GM23338 (cell line): ENCODE data around the gene MRPS6. TPM values are rescaled to one million over a fixed set of nuclear protein-coding genes. Genes with fewer than 3 reads are reported as not detected.

Source experiments
- ATAC-seq: fragments of 200-7000 bp; cut with Tn5 transposase; 3 replicates; pipeline ENCODE4 v1.9.1; 2020
- DNase-seq: peaks from one replicate; pipeline ENCODE4 v3.0.0-alpha.2; 2015; ENCODE audit warnings: low spot score
- H2AFZ ChIP-seq: fragments of 200-600 bp; sonication (generic); 2 replicates; pipeline ENCODE4 v1.8.0; 2016; ENCODE audit warnings: antibody characterized with exemption, mild to moderate bottlenecking, moderate library complexity
- H3F3A ChIP-seq: fragments of 200-600 bp; sonication (generic); replicated peaks from 2 replicates; pipeline ENCODE4 v1.8.0; 2017; ENCODE audit warnings: antibody characterized with exemption, mixed run types, low read depth
- H3K27ac ChIP-seq: fragments of 200-600 bp; sonication (generic); 2 replicates; pipeline ENCODE4 v1.6.1; 2016; ENCODE audit warnings: low read depth
- H3K27me3 ChIP-seq: fragments of 200-600 bp; sonication (generic); 2 replicates; pipeline ENCODE4 v1.8.0; 2016; ENCODE audit warnings: mild to moderate bottlenecking, mixed run types, moderate library complexity; ENCODE audit not compliant: insufficient read depth
- H3K36me3 ChIP-seq: fragments of 200-600 bp; sonication (generic); 2 replicates; pipeline ENCODE4 v1.8.0; 2016; ENCODE audit warnings: mild to moderate bottlenecking; ENCODE audit not compliant: insufficient read depth
- H3K4me1 ChIP-seq: fragments of 200-600 bp; sonication (generic); 2 replicates; pipeline ENCODE4 v1.8.0; 2016; ENCODE audit warnings: mild to moderate bottlenecking, moderate library complexity; ENCODE audit not compliant: insufficient read depth
- H3K4me2 ChIP-seq: fragments of 200-600 bp; sonication (generic); 2 replicates; pipeline ENCODE4 v1.7.1; 2017; ENCODE audit warnings: mixed run types
- H3K4me3 ChIP-seq: fragments of 200-600 bp; sonication (generic); 2 replicates; pipeline ENCODE4 v1.6.1; 2016; ENCODE audit warnings: mixed run types
- H3K79me2 ChIP-seq: fragments of 200-600 bp; sonication (generic); replicated peaks from 2 replicates; pipeline ENCODE4 v1.8.0; 2017; ENCODE audit warnings: mild to moderate bottlenecking; ENCODE audit not compliant: insufficient read depth
- H3K9me2 ChIP-seq: fragments of 200-600 bp; sonication (generic); 2 replicates; pipeline ENCODE4 v1.8.0; 2017; ENCODE audit not compliant: insufficient read depth
- H4K20me1 ChIP-seq: fragments of 200-600 bp; sonication (generic); replicated peaks from 2 replicates; pipeline ENCODE4 v1.8.0; 2017; ENCODE audit warnings: mild to moderate bottlenecking; ENCODE audit not compliant: insufficient read depth
- H3K27ac Mint-ChIP-seq: 2 replicates; pipeline ENCODE4 v1.8.0; 2020; ENCODE audit warnings: inconsistent platforms, mild to moderate bottlenecking, moderate library complexity, mixed read lengths
- H3K27me3 Mint-ChIP-seq: 3 replicates; pipeline ENCODE4 v1.8.0; 2022; ENCODE audit warnings: low read depth, mild to moderate bottlenecking, moderate library complexity, mixed read lengths, inconsistent platforms; ENCODE audit not compliant: insufficient read depth, poor library complexity
- H3K36me3 Mint-ChIP-seq: 3 replicates; pipeline ENCODE4 v1.8.0; 2021; ENCODE audit warnings: low read depth, mild to moderate bottlenecking, inconsistent platforms, moderate library complexity, mixed read lengths
- H3K4me1 Mint-ChIP-seq: 3 replicates; pipeline ENCODE4 v1.8.0; 2020; ENCODE audit warnings: mild to moderate bottlenecking, inconsistent platforms, mixed read lengths
- H3K4me3 Mint-ChIP-seq: 3 replicates; pipeline ENCODE4 v1.8.0; 2021; ENCODE audit warnings: moderate library complexity, mild to moderate bottlenecking, inconsistent platforms, mixed read lengths
- H3K9me3 Mint-ChIP-seq: 3 replicates; pipeline ENCODE4 v1.8.0; 2020; ENCODE audit warnings: moderate library complexity, mild to moderate bottlenecking, inconsistent platforms, mixed read lengths
- CREB1 ChIP-seq: fragments of 250-450 bp; sonication (Bioruptor Pico); IDR thresholded peaks from 2 replicates; pipeline ENCODE4 v1.5.0; 2020; ENCODE audit warnings: low read depth, mild to moderate bottlenecking, moderate library complexity
- ETS1 ChIP-seq: IDR thresholded peaks from 2 replicates; pipeline ENCODE4 v1.6.1; 2016; ENCODE audit warnings: antibody characterized with exemption
- EZH2 ChIP-seq: fragments of 200-600 bp; sonication (generic); IDR thresholded peaks from one replicate; pipeline ENCODE4 v1.8.0; 2017; ENCODE audit warnings: antibody characterized with exemption, mild to moderate bottlenecking, low read depth; ENCODE audit not compliant: unreplicated experiment
- EZH2phosphoT487 ChIP-seq: fragments of 200-600 bp; sonication (generic); IDR thresholded peaks from one replicate; pipeline ENCODE4 v1.8.1; 2018; ENCODE audit warnings: antibody characterized with exemption; ENCODE audit not compliant: unreplicated experiment
- JUNB ChIP-seq: IDR thresholded peaks from one replicate; pipeline ENCODE4 v1.6.1; 2016; ENCODE audit warnings: antibody characterized with exemption; ENCODE audit not compliant: unreplicated experiment
- POLR2AphosphoS5 ChIP-seq: IDR thresholded peaks from 2 replicates; pipeline ENCODE4 v1.6.1; 2016; ENCODE audit warnings: antibody characterized with exemption, low read depth
- REST ChIP-seq: IDR thresholded peaks from one replicate; pipeline ENCODE4 v1.6.1; 2018; ENCODE audit warnings: antibody characterized with exemption; ENCODE audit not compliant: unreplicated experiment
- STAT1 ChIP-seq: IDR thresholded peaks from one replicate; pipeline ENCODE4 v1.6.1; 2016; ENCODE audit warnings: antibody characterized with exemption; ENCODE audit not compliant: unreplicated experiment
- ZNF114 ChIP-seq: fragments of 250-450 bp; sonication (Bioruptor Pico); IDR thresholded peaks from 2 replicates; pipeline ENCODE4 v1.5.0; 2020; ENCODE audit warnings: mild to moderate bottlenecking, moderate library complexity
- polyA plus RNA-seq: library from polyadenylated mRNA; unstranded; fragments of >200 nt; fragmentation: Nextera tagmentation; extraction: Ambion mirVana; gene quantifications from 2 replicates; pipeline ENCODE4 v1.2.1, GENCODE V29; 2016
- total RNA-seq: library from RNA; depleted of rRNA; stranded (reverse); fragments of >200 nt; shearing (Covaris generic); gene quantifications from 2 replicates; pipeline ENCODE4 v1.2.3, GENCODE V29; 2014
- TF ChIP-seq, protein P1 (sequence below): fragments of 250-450 bp; sonication (Bioruptor Pico); IDR thresholded peaks from 2 replicates; pipeline ENCODE4 v1.5.0; 2020; ENCODE audit warnings: mild to moderate bottlenecking, moderate library complexity

MRPS6 gene
- total and polyA plus RNA-seq, 2 experiments from 2014 or later, result 80.5 to 242 TPM

GRCh38 chr21:34082769-34083168 lies 9.4 kb downstream of the MRPS6 start:
- H3K4me3 Mint-ChIP-seq, result no peak overlapping the region
- H4K20me1 ChIP-seq, result peaks cover 79% of the 10 kb centered on the region
- H3K79me2 ChIP-seq, result peaks cover 100% of the 10 kb centered on the region
- H3K36me3 Mint-ChIP-seq, result no peaks in the 10 kb centered on the region; the same call in 2 of the 3 replicates
- H3K9me3 Mint-ChIP-seq, result no peaks in the 10 kb centered on the region
- peaks cover 47% of the 10 kb centered on the region for H3K4me1 ChIP-seq
- no peaks in the 10 kb centered on the region for H3K27me3 Mint-ChIP-seq
- peaks cover 40% of the 10 kb centered on the region for H3K4me1 Mint-ChIP-seq
- H3F3A ChIP-seq, result no peaks in the 10 kb centered on the region
- DNase-seq (no peak), ATAC-seq (no peak)
- no peak overlapping the region for H3K27ac ChIP-seq
- H3K4me2 ChIP-seq, result no peak overlapping the region
- H3K9me2 ChIP-seq, result no peaks in the 10 kb centered on the region
- no peak overlapping the region for H2AFZ ChIP-seq
- no peaks in the 10 kb centered on the region for H3K27me3 ChIP-seq
- no peaks in the 10 kb centered on the region; the same call in 1 of the 2 replicates for H3K36me3 ChIP-seq
- no peak overlapping the region for H3K27ac Mint-ChIP-seq
- no peak for TF ChIP-seq JUNB
- no peak for TF ChIP-seq ETS1
- no peak for TF ChIP-seq STAT1
- no peak for TF ChIP-seq REST
- no peak for TF ChIP-seq EZH2phosphoT487
- no peak for TF ChIP-seq CREB1 (CRISPR knock-in tag)
- no peak for TF ChIP-seq EZH2
- TF ChIP-seq POLR2AphosphoS5, result no peak
- no peak overlapping the region for H3K4me3 ChIP-seq

- no peak overlapping the region for H3K4me2 ChIP-seq
- H3K36me3 ChIP-seq, result no peaks in the 10 kb centered on the region
- Mint-ChIP-seq H3K36me3 (no peaks in the 10 kb centered on the region; the same call in 2 of the 3 replicates), H3K9me3 (no peaks in the 10 kb centered on the region), H3K27me3 (no peaks in the 10 kb centered on the region), H3K27ac (no peak overlapping the region), H3K4me3 (no peak overlapping the region), H3K4me1 (peaks cover 40% of the 10 kb centered on the region)
- DNase-seq (no peak), ATAC-seq (no peak)
- no peak overlapping the region for H2AFZ ChIP-seq
- no peaks in the 10 kb centered on the region for H3K27me3 ChIP-seq
- H3K79me2 ChIP-seq, result peaks cover 100% of the 10 kb centered on the region
- H3K4me1 ChIP-seq, result peaks cover 47% of the 10 kb centered on the region
- no peaks in the 10 kb centered on the region for H3F3A ChIP-seq
- H3K27ac ChIP-seq, result no peak overlapping the region
- H3K4me3 ChIP-seq, result no peak overlapping the region
- H4K20me1 ChIP-seq, result peaks cover 75% of the 10 kb centered on the region
- H3K9me2 ChIP-seq, result no peaks in the 10 kb centered on the region
- TF ChIP-seq, protein P1, sequence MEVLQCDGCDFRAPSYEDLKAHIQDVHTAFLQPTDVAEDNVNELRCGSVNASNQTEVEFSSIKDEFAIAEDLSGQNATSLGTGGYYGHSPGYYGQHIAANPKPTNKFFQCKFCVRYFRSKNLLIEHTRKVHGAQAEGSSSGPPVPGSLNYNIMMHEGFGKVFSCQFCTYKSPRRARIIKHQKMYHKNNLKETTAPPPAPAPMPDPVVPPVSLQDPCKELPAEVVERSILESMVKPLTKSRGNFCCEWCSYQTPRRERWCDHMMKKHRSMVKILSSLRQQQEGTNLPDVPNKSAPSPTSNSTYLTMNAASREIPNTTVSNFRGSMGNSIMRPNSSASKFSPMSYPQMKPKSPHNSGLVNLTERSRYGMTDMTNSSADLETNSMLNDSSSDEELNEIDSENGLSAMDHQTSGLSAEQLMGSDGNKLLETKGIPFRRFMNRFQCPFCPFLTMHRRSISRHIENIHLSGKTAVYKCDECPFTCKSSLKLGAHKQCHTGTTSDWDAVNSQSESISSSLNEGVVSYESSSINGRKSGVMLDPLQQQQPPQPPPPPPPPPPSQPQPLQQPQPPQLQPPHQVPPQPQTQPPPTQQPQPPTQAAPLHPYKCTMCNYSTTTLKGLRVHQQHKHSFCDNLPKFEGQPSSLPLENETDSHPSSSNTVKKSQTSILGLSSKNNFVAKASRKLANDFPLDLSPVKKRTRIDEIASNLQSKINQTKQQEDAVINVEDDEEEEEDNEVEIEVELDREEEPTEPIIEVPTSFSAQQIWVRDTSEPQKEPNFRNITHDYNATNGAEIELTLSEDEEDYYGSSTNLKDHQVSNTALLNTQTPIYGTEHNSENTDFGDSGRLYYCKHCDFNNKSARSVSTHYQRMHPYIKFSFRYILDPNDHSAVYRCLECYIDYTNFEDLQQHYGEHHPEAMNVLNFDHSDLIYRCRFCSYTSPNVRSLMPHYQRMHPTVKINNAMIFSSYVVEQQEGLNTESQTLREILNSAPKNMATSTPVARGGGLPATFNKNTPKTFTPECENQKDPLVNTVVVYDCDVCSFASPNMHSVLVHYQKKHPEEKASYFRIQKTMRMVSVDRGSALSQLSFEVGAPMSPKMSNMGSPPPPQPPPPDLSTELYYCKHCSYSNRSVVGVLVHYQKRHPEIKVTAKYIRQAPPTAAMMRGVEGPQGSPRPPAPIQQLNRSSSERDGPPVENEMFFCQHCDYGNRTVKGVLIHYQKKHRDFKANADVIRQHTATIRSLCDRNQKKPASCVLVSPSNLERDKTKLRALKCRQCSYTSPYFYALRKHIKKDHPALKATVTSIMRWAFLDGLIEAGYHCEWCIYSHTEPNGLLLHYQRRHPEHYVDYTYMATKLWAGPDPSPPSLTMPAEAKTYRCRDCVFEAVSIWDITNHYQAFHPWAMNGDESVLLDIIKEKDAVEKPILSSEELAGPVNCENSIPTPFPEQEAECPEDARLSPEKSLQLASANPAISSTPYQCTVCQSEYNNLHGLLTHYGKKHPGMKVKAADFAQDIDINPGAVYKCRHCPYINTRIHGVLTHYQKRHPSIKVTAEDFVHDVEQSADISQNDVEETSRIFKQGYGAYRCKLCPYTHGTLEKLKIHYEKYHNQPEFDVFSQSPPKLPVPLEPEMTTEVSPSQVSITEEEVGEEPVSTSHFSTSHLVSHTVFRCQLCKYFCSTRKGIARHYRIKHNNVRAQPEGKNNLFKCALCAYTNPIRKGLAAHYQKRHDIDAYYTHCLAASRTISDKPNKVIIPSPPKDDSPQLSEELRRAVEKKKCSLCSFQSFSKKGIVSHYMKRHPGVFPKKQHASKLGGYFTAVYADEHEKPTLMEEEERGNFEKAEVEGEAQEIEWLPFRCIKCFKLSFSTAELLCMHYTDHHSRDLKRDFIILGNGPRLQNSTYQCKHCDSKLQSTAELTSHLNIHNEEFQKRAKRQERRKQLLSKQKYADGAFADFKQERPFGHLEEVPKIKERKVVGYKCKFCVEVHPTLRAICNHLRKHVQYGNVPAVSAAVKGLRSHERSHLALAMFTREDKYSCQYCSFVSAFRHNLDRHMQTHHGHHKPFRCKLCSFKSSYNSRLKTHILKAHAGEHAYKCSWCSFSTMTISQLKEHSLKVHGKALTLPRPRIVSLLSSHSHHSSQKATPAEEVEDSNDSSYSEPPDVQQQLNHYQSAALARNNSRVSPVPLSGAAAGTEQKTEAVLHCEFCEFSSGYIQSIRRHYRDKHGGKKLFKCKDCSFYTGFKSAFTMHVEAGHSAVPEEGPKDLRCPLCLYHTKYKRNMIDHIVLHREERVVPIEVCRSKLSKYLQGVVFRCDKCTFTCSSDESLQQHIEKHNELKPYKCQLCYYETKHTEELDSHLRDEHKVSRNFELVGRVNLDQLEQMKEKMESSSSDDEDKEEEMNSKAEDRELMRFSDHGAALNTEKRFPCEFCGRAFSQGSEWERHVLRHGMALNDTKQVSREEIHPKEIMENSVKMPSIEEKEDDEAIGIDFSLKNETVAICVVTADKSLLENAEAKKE (CRISPR knock-in tag), result no peak
- TF ChIP-seq EZH2, result no peak
- TF ChIP-seq EZH2phosphoT487, result no peak
- no peak for TF ChIP-seq ETS1
- TF ChIP-seq STAT1, result no peak
- TF ChIP-seq CREB1 (CRISPR knock-in tag), result no peak
- TF ChIP-seq ZNF114 (CRISPR knock-in tag), result no peak
- no peak for TF ChIP-seq POLR2AphosphoS5
Observed at GRCh38 chr21:34083357-34083756, 10.0 kb downstream of the MRPS6 start.
